GM12874 (cell line): ENCODE data around the gene CYP26B1.

Source experiments
- TF ChIP-seq, protein P1 (sequence below): IDR thresholded peaks from 2 replicates; pipeline ENCODE4 v1.5.1; 2011; ENCODE audit warnings: low read depth, mild to moderate bottlenecking, control low read depth, low read length, moderate library complexity; ENCODE audit not compliant: insufficient read depth

The CYP26B1 gene

DNA sequence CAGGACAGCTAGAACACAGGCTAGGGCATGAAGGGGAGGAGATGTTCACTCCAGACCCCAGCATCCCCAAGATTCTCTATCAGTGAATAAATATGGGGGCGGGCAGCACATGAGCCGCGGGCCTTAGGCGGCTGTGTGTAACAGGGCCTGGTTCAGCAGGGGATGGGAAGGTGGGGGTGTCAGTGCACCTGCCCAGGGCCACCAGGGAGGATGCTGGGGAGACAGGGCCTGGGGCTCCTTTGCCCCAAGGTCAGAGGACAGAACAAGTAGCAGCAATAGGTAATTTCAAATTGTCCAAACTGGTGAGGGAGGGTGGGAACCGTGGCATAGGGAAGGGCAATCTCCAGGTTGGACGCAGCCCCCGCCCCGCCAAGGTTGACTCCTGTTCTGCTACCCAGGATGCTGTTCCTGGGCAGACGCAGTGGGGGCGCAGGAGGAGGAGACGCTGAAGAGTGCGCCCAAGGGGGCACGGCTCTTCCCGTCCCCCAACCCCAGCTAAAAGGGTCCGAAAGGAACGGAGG, 16.2 kb downstream of the CYP26B1 start:
- TF ChIP-seq, protein P1, sequence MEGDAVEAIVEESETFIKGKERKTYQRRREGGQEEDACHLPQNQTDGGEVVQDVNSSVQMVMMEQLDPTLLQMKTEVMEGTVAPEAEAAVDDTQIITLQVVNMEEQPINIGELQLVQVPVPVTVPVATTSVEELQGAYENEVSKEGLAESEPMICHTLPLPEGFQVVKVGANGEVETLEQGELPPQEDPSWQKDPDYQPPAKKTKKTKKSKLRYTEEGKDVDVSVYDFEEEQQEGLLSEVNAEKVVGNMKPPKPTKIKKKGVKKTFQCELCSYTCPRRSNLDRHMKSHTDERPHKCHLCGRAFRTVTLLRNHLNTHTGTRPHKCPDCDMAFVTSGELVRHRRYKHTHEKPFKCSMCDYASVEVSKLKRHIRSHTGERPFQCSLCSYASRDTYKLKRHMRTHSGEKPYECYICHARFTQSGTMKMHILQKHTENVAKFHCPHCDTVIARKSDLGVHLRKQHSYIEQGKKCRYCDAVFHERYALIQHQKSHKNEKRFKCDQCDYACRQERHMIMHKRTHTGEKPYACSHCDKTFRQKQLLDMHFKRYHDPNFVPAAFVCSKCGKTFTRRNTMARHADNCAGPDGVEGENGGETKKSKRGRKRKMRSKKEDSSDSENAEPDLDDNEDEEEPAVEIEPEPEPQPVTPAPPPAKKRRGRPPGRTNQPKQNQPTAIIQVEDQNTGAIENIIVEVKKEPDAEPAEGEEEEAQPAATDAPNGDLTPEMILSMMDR = no peak

DNA sequence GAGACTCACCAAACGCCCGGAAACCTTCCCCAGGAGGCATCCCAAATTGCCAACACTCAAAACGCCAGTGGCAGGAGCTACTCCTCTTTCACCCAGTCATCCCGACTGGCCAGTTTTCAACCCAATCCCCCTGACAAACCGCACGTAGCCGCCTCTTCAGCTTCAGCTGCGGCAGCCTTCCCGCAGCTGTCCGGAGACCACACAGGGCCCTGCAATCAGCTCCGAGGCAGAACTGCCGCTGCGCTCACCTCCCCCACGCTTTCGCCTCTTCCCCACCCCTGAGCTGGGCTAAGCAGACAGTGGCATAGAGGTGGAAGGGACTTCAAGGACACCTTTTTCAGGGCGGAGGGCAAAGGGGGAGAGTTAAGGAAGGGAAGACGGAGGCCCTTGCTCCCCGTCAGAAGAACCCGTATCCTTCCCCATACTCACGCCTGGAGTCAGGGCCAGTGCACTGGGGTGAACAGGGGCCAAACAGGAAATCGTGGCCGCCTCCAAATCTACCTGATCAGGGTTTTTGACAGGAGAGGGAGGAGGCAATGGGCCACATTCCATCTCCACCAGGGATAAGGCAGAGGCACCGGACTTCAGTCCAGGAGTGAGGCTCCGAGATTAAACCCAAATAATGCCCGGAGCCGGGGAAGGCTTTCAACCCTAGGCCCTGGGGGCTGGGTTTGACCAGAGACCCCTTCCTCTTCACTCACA, 16.9 kb downstream of the CYP26B1 start:
- TF ChIP-seq, protein P1 = no peak

DNA sequence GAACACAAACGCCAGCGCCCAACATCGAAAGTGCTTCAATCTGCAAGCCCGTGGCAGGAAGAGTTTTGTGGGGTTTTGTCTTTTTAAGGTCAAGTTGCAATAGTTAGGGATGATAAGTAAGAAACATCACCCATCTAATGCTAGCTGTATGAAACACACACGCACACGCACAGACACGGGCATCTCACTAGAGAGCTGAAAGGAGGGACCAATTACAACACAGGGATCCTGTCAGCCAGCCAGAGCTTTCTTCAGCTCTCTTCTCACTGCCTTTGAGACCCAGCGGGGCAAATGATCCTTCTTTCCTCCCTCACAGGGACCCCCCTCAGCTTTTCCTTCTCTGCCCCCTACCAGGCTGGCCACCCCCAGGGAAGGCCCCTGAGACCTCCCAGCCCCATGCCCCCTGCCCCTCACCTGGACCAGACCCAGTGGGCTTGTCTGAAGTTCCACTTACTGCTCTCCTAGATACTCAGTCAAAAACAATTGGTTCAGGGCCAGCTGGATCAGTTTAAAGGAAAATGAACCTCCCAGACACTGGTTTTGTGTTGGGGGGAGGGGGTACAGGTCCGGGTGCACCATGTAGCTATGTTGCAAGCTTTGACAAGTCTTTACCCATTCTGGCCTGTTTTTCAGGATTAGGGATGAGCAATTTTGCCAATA, 17.9 kb downstream of the CYP26B1 start:
- TF ChIP-seq, protein P1 = no peak

GRCh38 chr2:72128843-72129227, 18.8 kb downstream of the CYP26B1 start:
- TF ChIP-seq, protein P1 = no peak

DNA sequence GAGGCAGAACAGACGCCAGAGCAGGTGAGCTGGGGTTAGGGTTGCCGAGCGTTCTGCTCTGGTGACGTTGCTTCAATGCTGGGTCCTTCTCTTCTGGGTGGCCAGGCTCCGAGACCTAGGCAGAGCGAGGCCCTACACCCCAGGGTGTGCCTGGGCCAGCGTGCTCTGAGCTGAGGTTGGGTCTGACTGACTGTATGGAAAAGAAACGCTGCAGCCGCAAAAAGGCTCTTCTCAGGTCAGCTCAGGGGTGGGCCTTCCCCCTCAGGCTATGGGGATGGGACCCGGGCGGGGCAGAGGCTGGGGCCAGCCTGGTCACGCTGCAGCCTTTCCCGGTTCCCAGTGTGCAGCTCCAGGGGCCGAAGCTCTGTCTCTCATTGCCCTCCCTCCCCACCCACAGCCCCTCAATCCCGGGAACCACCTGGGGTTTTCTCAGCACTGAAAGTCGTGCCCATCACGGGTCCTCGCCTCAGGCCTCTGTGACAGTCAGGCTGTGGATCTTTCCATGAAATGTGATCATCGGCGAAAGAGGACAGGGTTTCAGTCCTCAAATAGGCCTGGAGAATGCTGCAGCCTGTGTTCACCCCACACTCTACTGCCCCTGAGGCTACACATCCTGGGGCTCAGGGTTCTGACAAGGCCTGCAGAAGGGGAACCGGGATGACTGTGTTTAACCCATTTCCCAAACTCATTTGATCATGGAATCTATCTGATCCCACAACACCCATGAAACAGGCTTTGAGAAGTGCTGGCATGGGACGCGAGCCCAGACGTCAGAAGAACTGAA, 19.4 kb downstream of the CYP26B1 start:
- TF ChIP-seq, protein P1 = no peak

- TF ChIP-seq, protein P1 = no peak
These were observed 20.1 kb downstream of the CYP26B1 start for GRCh38 chr2:72127401-72128058.
